RWPE2 (cell line): ENCODE results near the gene WDR27.

Experiments used
- ATAC-seq: fragments of 200-7000 bp; cut with Tn5 transposase; 3 replicates; pipeline ENCODE4 v1.9.1; 2021; ENCODE audit warnings: low read depth
- DNase-seq: peaks from one replicate; pipeline ENCODE4 v3.0.0-alpha.2; 2020; ENCODE audit warnings: low spot score
- H3K27ac ChIP-seq: fragments of 450-650 bp; 2 replicates; pipeline ENCODE4 v1.5.1; 2017; ENCODE audit warnings: mild to moderate bottlenecking; ENCODE audit not compliant: poor library complexity, severe bottlenecking
- H3K27me3 ChIP-seq: fragments of 250-450 bp; sonication (Bioruptor Pico); 2 replicates; pipeline ENCODE4 v1.5.1; 2021; ENCODE audit warnings: mild to moderate bottlenecking, moderate library complexity; ENCODE audit not compliant: insufficient read depth, poor library complexity, severe bottlenecking
- H3K36me3 ChIP-seq: fragments of 250-450 bp; sonication (Bioruptor Pico); 2 replicates; pipeline ENCODE4 v1.5.1; 2020; ENCODE audit warnings: low read depth, mild to moderate bottlenecking, moderate library complexity
- H3K4me1 ChIP-seq: fragments of 250-450 bp; sonication (Bioruptor Pico); 2 replicates; pipeline ENCODE4 v1.5.1; 2021; ENCODE audit warnings: mild to moderate bottlenecking, moderate library complexity; ENCODE audit not compliant: insufficient read depth, poor library complexity, severe bottlenecking
- H3K4me3 ChIP-seq: fragments of 250-450 bp; sonication (Bioruptor Pico); 2 replicates; pipeline ENCODE4 v1.5.1; 2021; ENCODE audit warnings: mild to moderate bottlenecking, moderate library complexity; ENCODE audit not compliant: severe bottlenecking
- H3K9me3 ChIP-seq: fragments of 250-450 bp; sonication (Bioruptor Pico); 2 replicates; pipeline ENCODE4 v1.5.1; 2021; ENCODE audit warnings: mild to moderate bottlenecking, moderate library complexity; ENCODE audit not compliant: severe bottlenecking
- CTCF ChIP-seq: fragments of 450-650 bp; IDR thresholded peaks from one replicate; pipeline ENCODE4 v1.5.1; 2017; ENCODE audit warnings: mild to moderate bottlenecking, moderate library complexity; ENCODE audit not compliant: poor library complexity, severe bottlenecking

WDR27 gene

GRCh38 chr6:169643521-169643920 lies 58.3 kb downstream of the WDR27 start:
- Histone ChIP-seq H3K4me1 (no peaks in the 10 kb centered on the region), H3K36me3 (no peaks in the 10 kb centered on the region), H3K4me3 (no peak overlapping the region), H3K27me3 (no peaks in the 10 kb centered on the region), H3K9me3 (no peaks in the 10 kb centered on the region), H3K27ac (no peak overlapping the region)
- ATAC-seq (no peak), DNase-seq (no peak)
- TF ChIP-seq CTCF = no peak

DNA sequence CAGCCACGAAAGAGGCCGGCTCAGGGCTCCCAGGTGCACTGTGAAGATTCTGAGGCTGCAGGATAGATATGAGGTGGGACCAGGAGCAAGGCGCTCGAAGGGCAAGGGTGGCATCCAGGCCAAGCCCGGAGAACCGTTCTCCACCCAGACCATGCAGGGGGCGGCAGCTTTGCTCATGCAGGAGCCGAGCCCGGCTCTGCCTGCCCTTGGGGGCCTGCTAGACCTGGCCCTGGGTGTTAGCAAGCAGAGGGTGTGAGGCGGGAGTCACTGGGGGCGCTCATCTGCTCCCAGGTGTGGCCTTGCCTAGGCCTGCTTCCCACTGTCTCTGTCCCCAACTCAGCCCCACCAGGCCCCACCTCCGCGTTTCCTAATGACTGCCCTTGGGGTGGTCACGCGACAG lies 59.4 kb downstream of the WDR27 start:
- no peak for DNase-seq
- no peak for TF ChIP-seq CTCF
- Histone ChIP-seq H3K4me1 (no peaks in the 10 kb centered on the region), H3K9me3 (no peaks in the 10 kb centered on the region), H3K27ac (no peak overlapping the region), H3K36me3 (no peaks in the 10 kb centered on the region), H3K4me3 (no peak overlapping the region), H3K27me3 (no peaks in the 10 kb centered on the region)
- ATAC-seq = no peak

DNA sequence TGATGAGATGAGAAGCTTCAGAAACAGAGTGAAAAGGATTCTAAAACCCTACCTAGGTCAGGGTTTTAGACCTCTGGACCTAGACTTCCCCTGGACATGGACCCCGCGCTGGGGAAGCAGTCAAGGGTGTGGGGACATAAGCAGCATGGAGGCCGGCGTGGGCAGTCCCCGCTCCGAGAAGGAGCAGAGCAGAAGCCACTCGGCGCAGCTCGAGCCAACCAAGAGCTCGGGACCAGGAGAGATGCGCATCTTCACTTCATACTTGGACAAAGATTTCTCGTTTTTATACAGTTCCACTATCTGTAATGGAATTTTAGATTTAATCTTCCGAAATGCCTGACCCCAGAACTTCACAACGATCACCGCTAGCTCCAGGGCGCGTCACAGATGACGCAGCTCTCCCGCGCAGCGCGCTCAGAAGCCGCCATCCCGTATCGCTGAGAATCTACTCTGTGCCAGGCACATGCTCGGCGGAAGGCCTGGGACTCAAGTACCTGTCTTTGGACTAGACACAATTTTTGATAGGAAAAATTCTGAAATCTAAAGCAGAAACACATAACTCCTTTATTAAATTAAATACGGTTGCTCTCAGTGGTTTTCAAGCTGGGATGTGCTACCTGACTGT lies 60.3 kb downstream of the WDR27 start:
- ATAC-seq (no peak), DNase-seq (no peak)
- Histone ChIP-seq H3K4me3 (no peak overlapping the region), H3K27ac (no peak overlapping the region), H3K36me3 (no peaks in the 10 kb centered on the region), H3K9me3 (no peaks in the 10 kb centered on the region), H3K4me1 (no peaks in the 10 kb centered on the region), H3K27me3 (no peaks in the 10 kb centered on the region)
- no peak for TF ChIP-seq CTCF

- H3K9me3 ChIP-seq = no peaks in the 10 kb centered on the region
- no peak for TF ChIP-seq CTCF
- ATAC-seq (no peak), DNase-seq (no peak)
- no peaks in the 10 kb centered on the region for H3K27me3 ChIP-seq
- no peak overlapping the region for H3K4me3 ChIP-seq
- H3K4me1 ChIP-seq = no peaks in the 10 kb centered on the region
- H3K36me3 ChIP-seq = no peaks in the 10 kb centered on the region
- H3K27ac ChIP-seq = no peak overlapping the region
Measured at GRCh38 chr6:169640983-169641382, 60.8 kb downstream of the WDR27 start.

GRCh38 chr6:169640351-169640852 lies 61.4 kb downstream of the WDR27 start:
- DNase-seq (no peak), ATAC-seq (no peak; the same call in 2 of the 3 replicates)
- no peaks in the 10 kb centered on the region for H3K9me3 ChIP-seq
- no peaks in the 10 kb centered on the region for H3K4me1 ChIP-seq
- no peaks in the 10 kb centered on the region for H3K27me3 ChIP-seq
- no peak for TF ChIP-seq CTCF
- no peaks in the 10 kb centered on the region for H3K36me3 ChIP-seq
- H3K4me3 ChIP-seq = no peak overlapping the region
- no peak overlapping the region for H3K27ac ChIP-seq
